H9 (cell line): ENCODE results near the gene DNAJC24. TPM values are rescaled to one million over a fixed set of nuclear protein-coding genes. Genes with fewer than 3 reads are reported as not detected.

Experiments
- DNase-seq: peaks from one replicate; pipeline ENCODE4 v3.0.0-alpha.2; 2017
- H2AFZ ChIP-seq: one replicate; pipeline ENCODE4 v1.6.1; 2013; ENCODE audit warnings: mild to moderate bottlenecking, low read length, control low read depth, moderate library complexity
- H2AK5ac ChIP-seq: 2 replicates; pipeline ENCODE4 v1.6.1; 2013; ENCODE audit warnings: low read length, control low read depth, mixed read lengths; ENCODE audit not compliant: insufficient read length
- H2BK120ac ChIP-seq: one replicate; pipeline ENCODE4 v1.6.1; 2013; ENCODE audit warnings: low read depth, mild to moderate bottlenecking, low read length, control low read depth, inconsistent platforms; ENCODE audit not compliant: poor library complexity, severe bottlenecking
- H2BK12ac ChIP-seq: 2 replicates; pipeline ENCODE4 v1.6.1; 2013; ENCODE audit warnings: low read length, control low read depth, mixed read lengths, low read depth; ENCODE audit not compliant: insufficient read length
- H2BK15ac ChIP-seq: 2 replicates; pipeline ENCODE4 v1.6.1; 2013; ENCODE audit warnings: low read depth, low read length, control low read depth
- H2BK20ac ChIP-seq: one replicate; pipeline ENCODE4 v1.6.1; 2013; ENCODE audit warnings: low read depth, mild to moderate bottlenecking, low read length, control low read depth, inconsistent platforms; ENCODE audit not compliant: poor library complexity, severe bottlenecking
- H2BK5ac ChIP-seq: 2 replicates; pipeline ENCODE4 v1.6.1; 2013; ENCODE audit warnings: low read length, control low read depth, mixed read lengths; ENCODE audit not compliant: insufficient read length
- H3K14ac ChIP-seq: 2 replicates; pipeline ENCODE4 v1.6.1; 2013; ENCODE audit warnings: low read length, control low read depth; ENCODE audit not compliant: insufficient read depth
- H3K18ac ChIP-seq: 2 replicates; pipeline ENCODE4 v1.6.1; 2013; ENCODE audit warnings: low read depth, mild to moderate bottlenecking, mixed read lengths, low read length, control low read depth; ENCODE audit not compliant: insufficient read length
- H3K23ac ChIP-seq: 2 replicates; pipeline ENCODE4 v1.6.1; 2013; ENCODE audit warnings: low read length, control low read depth, mixed read lengths, low read depth; ENCODE audit not compliant: insufficient read length
- H3K23me2 ChIP-seq: 2 replicates; pipeline ENCODE4 v1.6.1; 2013; ENCODE audit warnings: low read depth, mild to moderate bottlenecking, mixed read lengths, low read length, control low read depth; ENCODE audit not compliant: insufficient read length, poor library complexity, severe bottlenecking
- H3K27ac ChIP-seq: 2 replicates; pipeline ENCODE4 v1.5.1; 2013; ENCODE audit warnings: low read length, control low read depth, mixed read lengths, low read depth; ENCODE audit not compliant: insufficient read length
- H3K27me3 ChIP-seq: 2 replicates; pipeline ENCODE4 v1.6.1; 2013; ENCODE audit warnings: low read length, control low read depth, inconsistent platforms; ENCODE audit not compliant: insufficient read depth
- H3K4ac ChIP-seq: 2 replicates; pipeline ENCODE4 v1.6.1; 2013; ENCODE audit warnings: low read depth, mild to moderate bottlenecking, control low read depth, inconsistent platforms, low read length, moderate library complexity
- H3K4me1 ChIP-seq: 2 replicates; pipeline ENCODE4 v1.6.1; 2013; ENCODE audit warnings: low read length, control low read depth, inconsistent platforms; ENCODE audit not compliant: insufficient read depth
- H3K4me2 ChIP-seq: 2 replicates; pipeline ENCODE4 v1.6.1; 2013; ENCODE audit warnings: low read length, control low read depth, mixed read lengths; ENCODE audit not compliant: insufficient read length, insufficient read depth
- H3K56ac ChIP-seq: 2 replicates; pipeline ENCODE4 v1.6.1; 2013; ENCODE audit warnings: low read depth, mild to moderate bottlenecking, mixed read lengths, low read length, control low read depth; ENCODE audit not compliant: insufficient read length
- H3K79me1 ChIP-seq: 2 replicates; pipeline ENCODE4 v1.6.1; 2013; ENCODE audit warnings: low read depth, mild to moderate bottlenecking, moderate library complexity, low read length, control low read depth, inconsistent platforms; ENCODE audit not compliant: insufficient read depth, poor library complexity, severe bottlenecking
- H3K79me2 ChIP-seq: 2 replicates; pipeline ENCODE4 v1.6.1; 2013; ENCODE audit warnings: low read length, control low read depth, inconsistent platforms; ENCODE audit not compliant: insufficient read depth
- H3K9ac ChIP-seq: 2 replicates; pipeline ENCODE4 v1.6.1; 2013; ENCODE audit warnings: low read length, control low read depth, mixed read lengths; ENCODE audit not compliant: insufficient read length; ENCODE audit errors: extremely low read depth
- H3K9me3 ChIP-seq: one replicate; pipeline ENCODE4 v1.6.1; 2013; ENCODE audit warnings: low read depth, low read length, inconsistent platforms; ENCODE audit not compliant: control insufficient read depth
- H3T11ph ChIP-seq: one replicate; pipeline ENCODE4 v1.6.1; 2013; ENCODE audit warnings: mild to moderate bottlenecking, low read length, control low read depth, inconsistent platforms
- H4K20me1 ChIP-seq: one replicate; pipeline ENCODE4 v1.6.1; 2013; ENCODE audit not compliant: control insufficient read depth, insufficient read length, insufficient read depth
- H4K5ac ChIP-seq: 2 replicates; pipeline ENCODE4 v1.6.1; 2013; ENCODE audit warnings: low read depth, mild to moderate bottlenecking, mixed read lengths, low read length, control low read depth; ENCODE audit not compliant: insufficient read length
- H4K8ac ChIP-seq: replicated peaks from 2 replicates; pipeline ENCODE4 v1.6.1; 2013; ENCODE audit warnings: low read length, control low read depth, mixed read lengths, low read depth; ENCODE audit not compliant: insufficient read length
- H4K91ac ChIP-seq: 2 replicates; pipeline ENCODE4 v1.6.1; 2013; ENCODE audit warnings: low read depth, mild to moderate bottlenecking, moderate library complexity, mixed read lengths, low read length, control low read depth; ENCODE audit not compliant: insufficient read length
- H3K27ac Mint-ChIP-seq, 3 experiments: 2 replicates in 2 of 3; 3 replicates in 1 of 3; pipeline ENCODE4 v1.8.0; 2020 to 2021; ENCODE audit warnings: mixed read lengths in 3 of 3, mild to moderate bottlenecking in 1 of 3, moderate library complexity in 1 of 3
- H3K27me3 Mint-ChIP-seq: 2 replicates; pipeline ENCODE4 v1.8.0; 2021; ENCODE audit warnings: low read depth, mild to moderate bottlenecking, moderate library complexity, mixed read lengths
- H3K36me3 Mint-ChIP-seq, 3 experiments: 2 replicates in 2 of 3; 3 replicates in 1 of 3; pipeline ENCODE4 v1.8.0; 2020 to 2021; ENCODE audit warnings: low read depth in 3 of 3, mixed read lengths in 3 of 3; ENCODE audit not compliant: insufficient read depth in 1 of 3
- H3K4me1 Mint-ChIP-seq, 2 experiments: 2 replicates each; pipeline ENCODE4 v1.8.0; 2020; ENCODE audit warnings: mixed read lengths in 2 of 2
- H3K4me3 Mint-ChIP-seq, 2 experiments: 2 replicates in 1 of 2; 3 replicates in 1 of 2; pipeline ENCODE4 v1.8.0; 2020 to 2021; ENCODE audit warnings: mild to moderate bottlenecking in 2 of 2, mixed read lengths in 2 of 2, moderate library complexity in 1 of 2
- H3K9me3 Mint-ChIP-seq, 2 experiments: 2 replicates in 1 of 2; 3 replicates in 1 of 2; pipeline ENCODE4 v1.8.0; 2020; ENCODE audit warnings: mild to moderate bottlenecking in 2 of 2, mixed read lengths in 2 of 2, moderate library complexity in 1 of 2
- WGBS: extraction: QIAGEN DNeasy Blood & Tissue Kit; methylation state at CpG from one replicate; pipeline ENCODE4 v1.1.7; 2013; ENCODE audit warnings: missing lambda C conversion rate, low lambda C conversion rate, mixed read lengths; ENCODE audit not compliant: insufficient read length; ENCODE audit errors: extremely low coverage; 5-methylcytosine and 5-hydroxymethylcytosine counted together
- total RNA-seq: library from RNA; stranded (reverse); gene quantifications from 2 replicates; pipeline ENCODE4 v1.2.1, GENCODE V29; 2021
- TF ChIP-seq, protein P1 (sequence below): fragments of 200-600 bp; sonication (generic); conservative IDR thresholded peaks from 3 replicates; pipeline ENCODE4 v1.8.0; 2021; ENCODE audit warnings: antibody characterized with exemption, mild to moderate bottlenecking

DNAJC24 gene
- total RNA-seq, 1 experiment from 2014 or later: 16.7 TPM

DNA sequence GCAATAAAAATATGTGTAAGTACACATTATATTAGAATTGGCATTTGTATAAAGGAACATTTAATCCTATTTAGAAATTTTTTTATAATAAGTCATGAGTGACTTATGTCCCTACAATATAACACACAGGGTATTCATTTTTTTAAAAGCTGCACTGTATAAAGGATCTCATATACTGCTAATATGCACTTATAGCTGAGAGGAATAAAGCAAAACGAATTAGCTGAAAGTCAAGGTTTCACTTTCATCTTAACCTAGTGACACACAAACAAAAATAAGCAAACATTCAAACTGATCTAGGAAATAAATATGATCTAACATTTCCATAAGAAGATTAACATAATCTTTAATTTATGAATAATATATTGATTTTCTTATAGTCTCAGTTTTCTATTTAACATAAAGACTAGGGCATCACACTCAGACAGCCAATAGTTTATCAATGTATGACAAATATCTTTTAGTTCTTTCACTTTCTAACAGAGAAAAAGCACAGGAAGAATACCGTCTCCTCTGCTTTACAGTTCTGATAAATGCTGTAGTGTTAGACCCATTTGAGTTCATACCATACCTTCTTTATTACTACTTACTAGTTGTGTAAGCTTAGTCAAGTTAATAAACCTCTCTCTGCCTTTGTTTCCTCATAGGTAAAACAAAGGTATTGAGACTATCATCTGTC lies 43.1 kb upstream of the DNAJC24 start:
- H2AFZ ChIP-seq: no peak overlapping the region
- H3K9ac ChIP-seq: no peak overlapping the region
- no peak overlapping the region for H3K56ac ChIP-seq
- H3K4ac ChIP-seq: no peak overlapping the region
- Mint-ChIP-seq H3K9me3 (peaks cover 11 to 12% of the 10 kb centered on the region in 2 experiments; a peak in 4 of 5 replicates), H3K4me3 (no peak overlapping the region), H3K27ac (no peak overlapping the region), H3K4me1 (no peaks in the 10 kb centered on the region), H3K36me3 (peaks cover 0 to 9% (median 2%) of the 10 kb centered on the region in 3 experiments; a peak in 4 of 7 replicates), H3K27me3 (no peaks in the 10 kb centered on the region; the same call in 1 of the 2 replicates)
- no peak overlapping the region for H4K91ac ChIP-seq
- no peak overlapping the region for H4K8ac ChIP-seq
- no peak overlapping the region for H2BK120ac ChIP-seq
- H3K23ac ChIP-seq: no peak overlapping the region
- H4K5ac ChIP-seq: no peak overlapping the region
- H3T11ph ChIP-seq: no peak overlapping the region
- H3K79me1 ChIP-seq: no peaks in the 10 kb centered on the region
- H4K20me1 ChIP-seq: no peaks in the 10 kb centered on the region
- no peaks in the 10 kb centered on the region for H3K27me3 ChIP-seq
- H2BK20ac ChIP-seq: no peak overlapping the region
- no peaks in the 10 kb centered on the region for H3K9me3 ChIP-seq
- no peak overlapping the region for H3K18ac ChIP-seq
- TF ChIP-seq, protein P1, sequence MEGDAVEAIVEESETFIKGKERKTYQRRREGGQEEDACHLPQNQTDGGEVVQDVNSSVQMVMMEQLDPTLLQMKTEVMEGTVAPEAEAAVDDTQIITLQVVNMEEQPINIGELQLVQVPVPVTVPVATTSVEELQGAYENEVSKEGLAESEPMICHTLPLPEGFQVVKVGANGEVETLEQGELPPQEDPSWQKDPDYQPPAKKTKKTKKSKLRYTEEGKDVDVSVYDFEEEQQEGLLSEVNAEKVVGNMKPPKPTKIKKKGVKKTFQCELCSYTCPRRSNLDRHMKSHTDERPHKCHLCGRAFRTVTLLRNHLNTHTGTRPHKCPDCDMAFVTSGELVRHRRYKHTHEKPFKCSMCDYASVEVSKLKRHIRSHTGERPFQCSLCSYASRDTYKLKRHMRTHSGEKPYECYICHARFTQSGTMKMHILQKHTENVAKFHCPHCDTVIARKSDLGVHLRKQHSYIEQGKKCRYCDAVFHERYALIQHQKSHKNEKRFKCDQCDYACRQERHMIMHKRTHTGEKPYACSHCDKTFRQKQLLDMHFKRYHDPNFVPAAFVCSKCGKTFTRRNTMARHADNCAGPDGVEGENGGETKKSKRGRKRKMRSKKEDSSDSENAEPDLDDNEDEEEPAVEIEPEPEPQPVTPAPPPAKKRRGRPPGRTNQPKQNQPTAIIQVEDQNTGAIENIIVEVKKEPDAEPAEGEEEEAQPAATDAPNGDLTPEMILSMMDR: no peak
- DNase-seq: no peak
- no peak overlapping the region for H3K4me2 ChIP-seq
- no peak overlapping the region for H2AK5ac ChIP-seq
- no peak overlapping the region for H3K14ac ChIP-seq
- no CpG with 5 or more reads among the region's 2 CpGs for WGBS
- H3K23me2 ChIP-seq: no peaks in the 10 kb centered on the region
- H2BK12ac ChIP-seq: no peak overlapping the region
- H3K27ac ChIP-seq: no peak overlapping the region
- H3K79me2 ChIP-seq: no peaks in the 10 kb centered on the region
- H2BK5ac ChIP-seq: no peak overlapping the region
- H2BK15ac ChIP-seq: no peak overlapping the region
- no peaks in the 10 kb centered on the region for H3K4me1 ChIP-seq
